ENCODE data around the gene PGBD1.

- TF ChIP-seq CTCF (IDR thresholded peaks at IDR 0.05; ENCODE audit: insufficient read depth, low read depth, low read length) (no peak), EZH2 (IDR thresholded peaks at IDR 0.05; ENCODE audit: insufficient read depth, low read length) (no peak)
Observed at GRCh38 chr6:28323813-28324424, 42.5 kb downstream of the PGBD1 start.
